ENCODE measurements around the gene MAPK8IP2. TPM values are rescaled to one million over a fixed set of nuclear protein-coding genes. Genes with fewer than 3 reads are reported as not detected.

The MAPK8IP2 gene
- total and polyA plus RNA-seq, 2 of the 13 experiments (the other 11 are each of a cell fraction or from before 2014, with no cell fraction given), result 1.3 to 2.6 TPM

- peak; percentile 10 for TF ChIP-seq ZNF605 (CRISPR knock-in tag; IDR thresholded peaks at IDR 0.05)
- TF ChIP-seq ZNF746 (CRISPR knock-in tag; IDR thresholded peaks at IDR 0.05), result 0 out of 2 replicates have a peak, but pooled peaks have one; percentile 53
- no peak for TF ChIP-seq WIZ (CRISPR knock-in tag; IDR thresholded peaks at IDR 0.05)
- no peak for TF ChIP-seq TBX2 (CRISPR knock-in tag; IDR thresholded peaks at IDR 0.05; ENCODE audit: borderline replicate concordance)
- no peak for TF ChIP-seq ZFP90 (CRISPR knock-in tag; IDR thresholded peaks at IDR 0.05; ENCODE audit: borderline replicate concordance)
- no peak for TF ChIP-seq ZNF251 (CRISPR knock-in tag; IDR thresholded peaks at IDR 0.05)
- TF ChIP-seq ZNF883 (CRISPR knock-in tag; IDR thresholded peaks at IDR 0.05; ENCODE audit: not compliant biosample characterization), result no peak
- TF ChIP-seq ZNF674 (CRISPR knock-in tag; IDR thresholded peaks at IDR 0.05; ENCODE audit: low read depth), result no peak
- TF ChIP-seq JUNB (CRISPR knock-in tag; IDR thresholded peaks at IDR 0.05; ENCODE audit: borderline replicate concordance), result no peak
- TF ChIP-seq GFI1 (CRISPR knock-in tag; IDR thresholded peaks at IDR 0.05; ENCODE audit: borderline replicate concordance), result no peak
- TF ChIP-seq PRPF4 (IDR thresholded peaks at IDR 0.05; ENCODE audit: low read depth, low read length, poor library complexity, severe bottlenecking), result no peak
- TF ChIP-seq REST (IDR thresholded peaks at IDR 0.05; ENCODE audit: borderline replicate concordance in 1 of 2, low read depth in 1 of 2, low read length in 2 of 2), result no peak
- TF ChIP-seq ZNF776 (CRISPR knock-in tag; IDR thresholded peaks at IDR 0.05), result no peak
- no peak for TF ChIP-seq ZNF260 (CRISPR knock-in tag; IDR thresholded peaks at IDR 0.05; ENCODE audit: borderline replicate concordance, low read depth)
- TF ChIP-seq ATF7 (IDR thresholded peaks at IDR 0.05), result no peak
- no peak for TF ChIP-seq ATF7 (CRISPR knock-in tag; IDR thresholded peaks at IDR 0.05)
- TF ChIP-seq ELF4 (CRISPR knock-in tag; IDR thresholded peaks at IDR 0.05; ENCODE audit: borderline replicate concordance), result no peak
- TF ChIP-seq CHD2 (IDR thresholded peaks at IDR 0.05; ENCODE audit: low read depth, low read length), result no peak
- TF ChIP-seq RCOR2 (CRISPR knock-in tag; IDR thresholded peaks at IDR 0.05), result no peak
- no peak; the same call in 1 of the 2 replicates for TF ChIP-seq THAP7 (CRISPR knock-in tag; IDR thresholded peaks at IDR 0.05)
- TF ChIP-seq ZKSCAN5 (CRISPR knock-in tag; IDR thresholded peaks at IDR 0.05), result no peak
- no peak for TF ChIP-seq FOXA3 (CRISPR knock-in tag; IDR thresholded peaks at IDR 0.05)
- TF ChIP-seq ATF5 (CRISPR knock-in tag; IDR thresholded peaks at IDR 0.05; ENCODE audit: low read depth), result no peak
- TF ChIP-seq NFE2L2 (IDR thresholded peaks at IDR 0.05; ENCODE audit: low read length), result no peak
- no peak for TF ChIP-seq TBL1XR1 (IDR thresholded peaks at IDR 0.05; ENCODE audit: borderline replicate concordance, low read length, partially characterized antibody)
- no peak for TF ChIP-seq ZSCAN21 (CRISPR knock-in tag; IDR thresholded peaks at IDR 0.05; ENCODE audit: borderline replicate concordance)
- no peak for TF ChIP-seq TBX3 (IDR thresholded peaks at IDR 0.05; ENCODE audit: borderline replicate concordance)
These were observed 40.5 kb downstream of the MAPK8IP2 start (continued) for GRCh38 chr22:50640857-50641647.
